OCI-LY7 (cell line): ENCODE data around the gene MGRN1. TPM values are rescaled to one million over a fixed set of nuclear protein-coding genes. Genes with fewer than 3 reads are reported as not detected.
A peak's percentile ranks its signal among the peaks of the same experiment; 100 is the strongest.
"Not testable (repeated sequence)": the region's sequence is repeated elsewhere in the genome, so short reads cannot be mapped to it uniquely, and the experiment has no call there.

Experiments
- BruUV-seq: library from RNA; stranded (reverse); fragments of 400-500 nt; replicated peaks from 2 replicates; lab custom pipeline; 2021; lab: Mats Ljungman, UMichigan
- CTCF ChIA-PET: fragments of 300-600 bp; sonication (Branson Sonifier 250); formaldehyde crosslinking; loops from one replicate; lab custom pipeline; 2022; ENCODE audit warnings: antibody characterized with exemption; ENCODE audit not compliant: unreplicated experiment; lab: Charles Lee
- POLR2A ChIA-PET: fragments of 300-600 bp; sonication (Branson Sonifier 250); formaldehyde crosslinking; loops from one replicate; lab custom pipeline; 2022; ENCODE audit warnings: antibody characterized with exemption; lab: Charles Lee
- DNase-seq: peaks from one replicate; pipeline ENCODE4 v3.0.0-alpha.2; 2015; ENCODE audit warnings: low spot score
- H2AFZ ChIP-seq: fragments of 200-600 bp; sonication (generic), shearing (Covaris generic); 2 replicates; pipeline ENCODE4 v1.6.1; 2014; ENCODE audit warnings: mild to moderate bottlenecking, antibody characterized with exemption, low read length, moderate library complexity
- H3K27ac ChIP-seq: fragments of 200-600 bp; sonication (generic); 2 replicates; pipeline ENCODE4 v1.5.1; 2014; ENCODE audit warnings: mixed run types, low read depth, mild to moderate bottlenecking, moderate library complexity, low read length, inconsistent platforms; ENCODE audit not compliant: poor library complexity, severe bottlenecking
- H3K36me3 ChIP-seq: fragments of 200-600 bp; sonication (generic); 2 replicates; pipeline ENCODE4 v1.6.1; 2014; ENCODE audit warnings: mild to moderate bottlenecking, antibody characterized with exemption, low read length, moderate library complexity, mixed read lengths; ENCODE audit not compliant: insufficient read depth
- H3K4me1 ChIP-seq: fragments of 200-600 bp; sonication (generic); 2 replicates; pipeline ENCODE4 v1.5.1; 2014; ENCODE audit warnings: mild to moderate bottlenecking, low read length; ENCODE audit not compliant: insufficient read depth, poor library complexity, severe bottlenecking
- H3K4me2 ChIP-seq: fragments of 200-600 bp; sonication (generic); 2 replicates; pipeline ENCODE4 v1.6.1; 2014; ENCODE audit warnings: mild to moderate bottlenecking, low read length
- H3K4me3 ChIP-seq: fragments of 200-600 bp; sonication (generic); 2 replicates; pipeline ENCODE4 v1.5.1; 2014; ENCODE audit warnings: mild to moderate bottlenecking, low read depth, low read length; ENCODE audit not compliant: poor library complexity, severe bottlenecking
- H3K79me2 ChIP-seq: fragments of 200-600 bp; sonication (generic); 2 replicates; pipeline ENCODE4 v1.6.1; 2016; ENCODE audit warnings: low read depth, mild to moderate bottlenecking, low read length, moderate library complexity, mixed read lengths; ENCODE audit not compliant: insufficient read depth
- H3K9me2 ChIP-seq: fragments of 200-600 bp; sonication (generic); 2 replicates; pipeline ENCODE4 v1.6.1; 2016; ENCODE audit warnings: mild to moderate bottlenecking, low read length, mixed read lengths; ENCODE audit not compliant: insufficient read depth
- H3K9me3 ChIP-seq: fragments of 200-600 bp; sonication (generic); 2 replicates; pipeline ENCODE4 v1.6.1; 2014; ENCODE audit warnings: mild to moderate bottlenecking, mixed run types, low read length, mixed read lengths
- H4K20me1 ChIP-seq: fragments of 200-600 bp; sonication (generic); 2 replicates; pipeline ENCODE4 v1.6.1; 2014; ENCODE audit warnings: mild to moderate bottlenecking, antibody characterized with exemption, low read length, moderate library complexity, mixed read lengths; ENCODE audit not compliant: insufficient read depth
- CTCF ChIP-seq: fragments of 200-600 bp; sonication (generic); conservative IDR thresholded peaks from 2 replicates; pipeline ENCODE4 v1.5.1; 2014; ENCODE audit warnings: mild to moderate bottlenecking, antibody characterized with exemption, low read length, moderate library complexity, mixed read lengths
- EZH2phosphoT487 ChIP-seq: fragments of 200-600 bp; sonication (generic); IDR thresholded peaks from 2 replicates; pipeline ENCODE4 v1.6.1; 2018; ENCODE audit warnings: low read depth, borderline replicate concordance, mild to moderate bottlenecking, mixed run types, antibody characterized with exemption, low read length, moderate library complexity, mixed read lengths
- intact Hi-C: fragments of 100-400 bp; cut with micrococcal nuclease; formaldehyde crosslinking; loops from one replicate; pipeline ENCODE4 v1.10.0; 2022; ENCODE audit not compliant: unreplicated experiment
- total RNA-seq, 2 experiments: library from RNA; depleted of rRNA in 1 of 2; stranded (reverse); fragments of >200 nt in 1 of 2; shearing (Covaris generic) in 1 of 2; gene quantifications; 2 replicates each; pipeline ENCODE4 v1.2.3, GENCODE V29; 2014 to 2022

The MGRN1 gene
- total RNA-seq, 2 experiments from 2014 or later = 14.1 to 43.1 TPM

GRCh38 chr16:4650443-4651074 is 25.9 kb downstream of the MGRN1 start:
- TF ChIP-seq CTCF = peak; percentile 90
- H3K4me2 ChIP-seq, H3K9me2 ChIP-seq, BruUV-seq, H4K20me1 ChIP-seq, POLR2A ChIA-PET, H2AFZ ChIP-seq, H3K9me3 ChIP-seq, intact Hi-C loops, H3K27ac ChIP-seq, H3K79me2 ChIP-seq, H3K4me3 ChIP-seq, H3K4me1 ChIP-seq: not testable (repeated sequence)
- H3K36me3 ChIP-seq = peaks cover 12% of the 10 kb centered on the region; the same call in 1 of the 2 replicates
- DNase-seq = peak; percentile 78
- CTCF ChIA-PET = interaction anchor here (0.5 kb wide), 2 partner anchors 27 to 84 kb away, joined by 3 read pairs; partner anchors contain the start of gene DNAAF8

- H3K36me3 ChIP-seq = peaks cover 17% of the 10 kb centered on the region; the same call in 1 of the 2 replicates
- H3K27ac ChIP-seq = no peak overlapping the region
- intact Hi-C loops = no loop called here
- no peaks in the 10 kb centered on the region for H3K9me2 ChIP-seq
- no peak overlapping the region for H3K4me3 ChIP-seq
- no peak overlapping the region for H2AFZ ChIP-seq
- H3K4me2 ChIP-seq = no peak overlapping the region
- H3K4me1 ChIP-seq = no peaks in the 10 kb centered on the region
- no peaks in the 10 kb centered on the region for H4K20me1 ChIP-seq
- no peak for TF ChIP-seq CTCF
- TF ChIP-seq EZH2phosphoT487 = no peak
- BruUV-seq = no TSS peak
- H3K9me3 ChIP-seq = no peaks in the 10 kb centered on the region
- H3K79me2 ChIP-seq = no peaks in the 10 kb centered on the region
- DNase-seq = no peak
- POLR2A ChIA-PET = no interaction called here
- CTCF ChIA-PET = interaction anchor here (0.7 kb wide), 1 partner anchor 9 kb away, joined by 3 read pairs; no protein-coding TSS in a partner anchor
Observed at GRCh38 chr16:4651827-4652226, 27.2 kb downstream of the MGRN1 start.

GRCh38 chr16:4652561-4652960 is 27.9 kb downstream of the MGRN1 start:
- Histone ChIP-seq H3K27ac (no peak overlapping the region), H3K4me3 (no peak overlapping the region), H3K36me3 (peaks cover 23% of the 10 kb centered on the region; the same call in 1 of the 2 replicates), H4K20me1 (no peaks in the 10 kb centered on the region), H3K79me2 (no peaks in the 10 kb centered on the region), H3K9me2 (no peaks in the 10 kb centered on the region), H3K4me1 (no peaks in the 10 kb centered on the region), H3K9me3 (no peaks in the 10 kb centered on the region), H3K4me2 (no peak overlapping the region), H2AFZ (no peak overlapping the region)
- DNase-seq = no peak
- ChIA-PET CTCF (no interaction called here), POLR2A (no interaction called here)
- intact Hi-C loops = no loop called here
- BruUV-seq = no TSS peak
- no peak for TF ChIP-seq EZH2phosphoT487
